Keratinocyte (primary cell): Measurements from ENCODE around the gene FGF21. TPM values are rescaled to one million over a fixed set of nuclear protein-coding genes. Genes with fewer than 3 reads are reported as not detected.
A peak's percentile ranks its signal among the peaks of the same experiment; 100 is the strongest.

Source experiments
- DNase-seq: peaks from one replicate; pipeline ENCODE4 v3.0.0-alpha.2; 2011; ENCODE audit warnings: low read depth, missing footprints, low spot score
- FAIRE-seq: peaks from 2 replicates; lab custom pipeline; 2011; peaks lifted over from hg19 to GRCh38; lab: Jason Lieb, UNC
- H2AFZ ChIP-seq: 2 replicates; pipeline ENCODE4 v1.6.0; 2012; ENCODE audit warnings: low read length, control low read depth, inconsistent platforms; ENCODE audit not compliant: control insufficient read depth
- H3K27ac ChIP-seq: 2 replicates; pipeline ENCODE4 v1.5.1; 2011; ENCODE audit warnings: low read length; ENCODE audit not compliant: control insufficient read depth, insufficient read depth
- H3K27me3 ChIP-seq: 3 replicates; pipeline ENCODE4 v1.6.0; 2011; ENCODE audit warnings: low read length; ENCODE audit not compliant: control insufficient read depth, insufficient read depth; ENCODE audit errors: extremely low read depth
- H3K36me3 ChIP-seq, 2 experiments: 2 replicates in 1 of 2; 3 replicates in 1 of 2; pipeline ENCODE4 v1.5.1; 2011; ENCODE audit warnings: low read length in 2 of 2, mild to moderate bottlenecking in 1 of 2; ENCODE audit not compliant: control insufficient read depth in 2 of 2, insufficient read depth in 2 of 2; ENCODE audit errors: extremely low read depth in 1 of 2
- H3K4me1 ChIP-seq: 3 replicates; pipeline ENCODE4 v1.5.1; 2011; ENCODE audit warnings: low read length; ENCODE audit not compliant: control insufficient read depth, insufficient read depth; ENCODE audit errors: extremely low read depth
- H3K4me2 ChIP-seq: 3 replicates; pipeline ENCODE4 v1.6.0; 2011; ENCODE audit warnings: low read depth, low read length; ENCODE audit not compliant: control insufficient read depth, insufficient read depth; ENCODE audit errors: extremely low read depth
- H3K4me3 ChIP-seq, 3 experiments: fragments of 200-600 bp in 1 of 3; sonication (generic) in 1 of 3; 2 replicates in 2 of 3; 3 replicates in 1 of 3; pipeline ENCODE4 v1.5.1; 2011 to 2016; ENCODE audit warnings: low read length in 3 of 3, mild to moderate bottlenecking in 3 of 3, control low read depth in 2 of 3, inconsistent platforms in 1 of 3, low read depth in 1 of 3, mixed read lengths in 1 of 3, mixed run types in 1 of 3, moderate library complexity in 1 of 3; ENCODE audit not compliant: control insufficient read depth in 2 of 3, insufficient read depth in 2 of 3; ENCODE audit errors: extremely low read depth in 1 of 3
- H3K79me2 ChIP-seq: 2 replicates; pipeline ENCODE4 v1.6.0; 2012; ENCODE audit warnings: low read length; ENCODE audit not compliant: control insufficient read depth, insufficient read depth
- H3K9ac ChIP-seq: 3 replicates; pipeline ENCODE4 v1.6.0; 2011; ENCODE audit warnings: low read length; ENCODE audit not compliant: control insufficient read depth, insufficient read depth; ENCODE audit errors: extremely low read depth
- H3K9me1 ChIP-seq: 3 replicates; pipeline ENCODE4 v1.6.0; 2011; ENCODE audit warnings: low read length; ENCODE audit not compliant: control insufficient read depth, insufficient read depth; ENCODE audit errors: extremely low read depth
- H3K9me3 ChIP-seq: 2 replicates; pipeline ENCODE4 v1.5.1; 2012; ENCODE audit warnings: low read depth, low read length; ENCODE audit not compliant: control insufficient read depth
- H4K20me1 ChIP-seq: 3 replicates; pipeline ENCODE4 v1.6.0; 2011; ENCODE audit warnings: low read length; ENCODE audit not compliant: control insufficient read depth, insufficient read depth; ENCODE audit errors: extremely low read depth
- EZH2 ChIP-seq: IDR thresholded peaks from one replicate; pipeline ENCODE4 v1.6.1; 2012; ENCODE audit warnings: inconsistent platforms, mild to moderate bottlenecking, low read length, moderate library complexity
- dilution Hi-C: fragments of 300-500 bp; cut with MboI; formaldehyde crosslinking; loops from one replicate; pipeline ENCODE4 v1.7.0; 2020; ENCODE audit warnings: low sequenced_read_pairs; ENCODE audit not compliant: extremely low pct_ligation_motif_present
- polyA plus RNA-seq, 5 experiments: library from polyadenylated mRNA; depleted of rRNA in 3 of 5; stranded (reverse) in 3 of 5; stranded (forward) in 1 of 5; unstranded in 1 of 5; fragments of >200 nt; gene quantifications; 1 replicate in 1 of 5; 2 replicates in 3 of 5; 3 replicates in 1 of 5; pipeline versions ENCODE4 v1.2.1 to v1.2.3, GENCODE V29; 2011 to 2012; ENCODE audit warnings: missing spikeins in 2 of 5, low read depth in 1 of 5, low replicate concordance in 1 of 5
- TF ChIP-seq, protein P1 (sequence below), 3 experiments: IDR thresholded peaks in 1 of 3; conservative IDR thresholded peaks in 1 of 3; optimal IDR thresholded peaks in 1 of 3; 2 replicates in 2 of 3; 3 replicates in 1 of 3; pipeline versions ENCODE3 to v1.5.1; 2011; ENCODE audit warnings: low read length in 3 of 3, mild to moderate bottlenecking in 3 of 3, moderate library complexity in 2 of 3, control low read depth in 1 of 3, inconsistent platforms in 1 of 3; ENCODE audit not compliant: insufficient read depth in 2 of 3; ENCODE audit errors: extremely low read depth in 1 of 3

The FGF21 gene
- polyA plus RNA-seq, 1 donor (not counting 4 experiments of a cell fraction or from before 2014, with no cell fraction given) = not detected

DNA sequence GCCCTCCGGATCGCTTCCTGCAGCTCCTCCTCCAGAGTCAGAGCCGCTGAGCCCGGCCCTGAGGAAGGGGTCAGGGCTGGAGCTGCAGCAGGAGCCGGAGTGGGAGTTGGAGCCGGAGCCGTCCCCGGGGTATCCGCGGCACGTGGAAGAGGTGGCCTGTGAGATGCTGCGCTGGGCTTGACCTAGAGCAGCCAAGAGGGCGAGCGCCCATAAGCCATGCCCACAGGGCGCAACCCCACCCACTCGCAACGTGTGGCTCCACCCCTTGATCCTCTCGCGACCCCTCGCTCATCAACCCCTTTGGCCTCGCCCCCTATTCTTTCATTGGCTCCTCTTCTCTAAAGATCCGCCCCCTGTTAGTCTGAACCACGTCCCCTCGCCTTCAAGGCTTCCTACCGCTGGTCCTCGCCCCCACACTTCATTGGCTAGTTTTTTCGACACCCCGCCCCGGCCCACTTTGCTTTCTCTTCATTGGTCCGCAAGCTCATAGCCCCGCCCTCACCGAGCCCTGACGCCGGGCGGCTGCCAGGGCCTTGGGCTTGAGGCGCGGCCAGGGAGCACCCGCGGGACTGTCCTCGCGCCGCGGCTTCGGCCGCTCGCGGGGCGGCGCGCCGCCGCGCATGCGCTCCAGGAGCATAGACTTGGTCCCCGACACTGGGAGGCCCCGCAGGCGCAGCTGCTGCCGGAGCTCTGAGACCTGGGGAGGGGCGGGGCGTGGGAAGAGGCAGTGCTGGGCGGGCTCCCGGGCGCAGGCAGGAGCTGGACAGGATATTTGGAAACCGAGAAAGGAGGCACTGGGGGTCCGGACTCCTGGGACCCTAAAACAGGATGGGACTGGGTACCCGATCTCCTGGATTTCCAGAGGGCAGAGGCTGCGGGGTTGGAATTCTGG is 41.2 kb upstream of the FGF21 start:
- dilution Hi-C loops = no loop called here
- FAIRE-seq = peak; percentile 75

DNA sequence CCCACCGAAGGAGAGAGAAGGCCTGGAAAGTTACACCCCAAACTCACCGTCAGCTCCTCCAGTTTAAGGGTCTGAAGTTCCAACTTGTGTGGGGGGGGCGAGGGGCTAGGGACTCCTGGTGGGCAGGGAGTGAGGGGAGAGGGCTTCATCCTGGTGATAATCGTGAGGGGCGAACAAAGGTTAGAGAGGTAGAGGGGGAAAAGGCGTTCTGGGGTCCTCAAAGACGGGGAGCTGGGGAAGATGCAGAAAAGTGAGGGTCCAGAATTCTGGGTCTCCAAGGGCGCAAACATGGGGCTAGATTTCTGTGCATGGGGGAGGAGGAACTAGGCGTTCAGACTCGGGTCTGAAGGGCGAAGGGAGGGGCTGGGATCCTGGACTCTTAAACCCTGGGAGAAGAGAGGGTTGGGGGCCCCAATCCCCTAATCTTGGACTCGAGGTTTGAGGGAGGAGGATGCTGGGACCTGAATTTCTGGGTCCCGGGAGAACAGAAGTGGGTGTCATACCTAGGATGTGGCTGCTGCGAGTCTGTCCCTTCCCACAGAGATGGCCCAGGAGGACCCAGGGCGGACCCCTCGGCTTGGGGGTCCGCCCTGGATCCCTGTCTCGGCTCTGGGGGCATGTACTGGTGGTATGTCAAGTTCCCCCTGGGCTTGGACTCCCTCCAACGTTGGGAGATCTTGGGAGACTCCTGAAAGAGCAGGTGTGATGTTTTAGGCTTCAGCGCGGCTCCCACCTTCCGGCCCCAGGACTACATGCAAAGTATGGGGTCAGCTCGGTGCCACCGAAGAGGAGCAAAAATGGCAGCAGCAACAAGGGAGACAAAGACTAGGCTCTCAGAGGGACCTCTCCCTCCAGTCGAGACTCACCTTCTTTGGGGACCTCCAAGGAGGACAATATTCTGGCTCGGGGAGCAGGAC is 40.3 kb upstream of the FGF21 start:
- H3K36me3 ChIP-seq = no peaks in the 10 kb centered on the region
- peak overlapping the region; percentile 80 for H3K9ac ChIP-seq
- H3K9me3 ChIP-seq = no peaks in the 10 kb centered on the region
- H3K4me2 ChIP-seq = peak overlapping the region; percentile 96
- peak overlapping the region; percentile 71 for H3K27ac ChIP-seq
- H3K4me1 ChIP-seq = peaks cover 30% of the 10 kb centered on the region
- FAIRE-seq = no peak
- H2AFZ ChIP-seq = peak overlapping the region; percentile 63
- peak overlapping the region; percentile 57 to 79 (median 78) for H3K4me3 ChIP-seq
- DNase-seq = no peak
- H4K20me1 ChIP-seq = no peaks in the 10 kb centered on the region
- H3K79me2 ChIP-seq = peaks cover 4% of the 10 kb centered on the region
- dilution Hi-C loops = no loop called here
- TF ChIP-seq EZH2 = no peak
- TF ChIP-seq, protein P1, sequence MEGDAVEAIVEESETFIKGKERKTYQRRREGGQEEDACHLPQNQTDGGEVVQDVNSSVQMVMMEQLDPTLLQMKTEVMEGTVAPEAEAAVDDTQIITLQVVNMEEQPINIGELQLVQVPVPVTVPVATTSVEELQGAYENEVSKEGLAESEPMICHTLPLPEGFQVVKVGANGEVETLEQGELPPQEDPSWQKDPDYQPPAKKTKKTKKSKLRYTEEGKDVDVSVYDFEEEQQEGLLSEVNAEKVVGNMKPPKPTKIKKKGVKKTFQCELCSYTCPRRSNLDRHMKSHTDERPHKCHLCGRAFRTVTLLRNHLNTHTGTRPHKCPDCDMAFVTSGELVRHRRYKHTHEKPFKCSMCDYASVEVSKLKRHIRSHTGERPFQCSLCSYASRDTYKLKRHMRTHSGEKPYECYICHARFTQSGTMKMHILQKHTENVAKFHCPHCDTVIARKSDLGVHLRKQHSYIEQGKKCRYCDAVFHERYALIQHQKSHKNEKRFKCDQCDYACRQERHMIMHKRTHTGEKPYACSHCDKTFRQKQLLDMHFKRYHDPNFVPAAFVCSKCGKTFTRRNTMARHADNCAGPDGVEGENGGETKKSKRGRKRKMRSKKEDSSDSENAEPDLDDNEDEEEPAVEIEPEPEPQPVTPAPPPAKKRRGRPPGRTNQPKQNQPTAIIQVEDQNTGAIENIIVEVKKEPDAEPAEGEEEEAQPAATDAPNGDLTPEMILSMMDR (optimal IDR thresholded peaks at IDR 0.05 in 1 of 3, IDR thresholded peaks at IDR 0.05 in 1 of 3, conservative IDR thresholded peaks at IDR 0.05 in 1 of 3; ENCODE audit: extremely low read depth in 1 of 3, insufficient read depth in 2 of 3, low read length in 3 of 3) = no peak
- H3K27me3 ChIP-seq = no peaks in the 10 kb centered on the region
- H3K9me1 ChIP-seq = no peaks in the 10 kb centered on the region

More for the DNA sequence above, 41.2 kb upstream of the FGF21 start:
- H2AFZ ChIP-seq = peak overlapping the region; percentile 96
- no peak for TF ChIP-seq EZH2
- TF ChIP-seq, protein P1 (optimal IDR thresholded peaks at IDR 0.05 in 1 of 3, IDR thresholded peaks at IDR 0.05 in 1 of 3, conservative IDR thresholded peaks at IDR 0.05 in 1 of 3; ENCODE audit: extremely low read depth in 1 of 3, insufficient read depth in 2 of 3, low read length in 3 of 3) = peak in 1 of 3 experiments; percentile 10
- peak; percentile 96 for DNase-seq
- H3K9ac ChIP-seq = peak overlapping the region; percentile 80
- peak overlapping the region; percentile 96 for H3K4me2 ChIP-seq
- no peaks in the 10 kb centered on the region for H3K27me3 ChIP-seq
- no peaks in the 10 kb centered on the region for H3K9me1 ChIP-seq
- no peaks in the 10 kb centered on the region for H3K36me3 ChIP-seq
- H4K20me1 ChIP-seq = no peaks in the 10 kb centered on the region
- peaks cover 30% of the 10 kb centered on the region for H3K4me1 ChIP-seq
- H3K9me3 ChIP-seq = no peaks in the 10 kb centered on the region
- peaks cover 4% of the 10 kb centered on the region for H3K79me2 ChIP-seq
- H3K4me3 ChIP-seq = peak overlapping the region; percentile 71 to 94 (median 81)
- H3K27ac ChIP-seq = peak overlapping the region; percentile 71
